Body of pancreas (tissue), 4 donors: ENCODE measurements around the gene DUSP14.

ENCODE experiments used
- CTCF ChIP-seq, 7 experiments: fragments of 450-650 bp in 4 of 7; fragments of 200-600 bp in 3 of 7; sonication (generic) in 3 of 7; IDR thresholded peaks; one replicate each; pipeline ENCODE4 v1.5.1; 2016 to 2019; ENCODE audit warnings: antibody characterized with exemption in 7 of 7
- POLR2A ChIP-seq, 3 donors: fragments of 450-650 bp; IDR thresholded peaks; one replicate each; pipeline ENCODE4 v1.6.1; 2016; ENCODE audit warnings: antibody characterized with exemption in 3 of 3, mild to moderate bottlenecking in 2 of 3

GRCh38 chr17:37517881-37518280, 28.2 kb downstream of the DUSP14 start:
- TF ChIP-seq CTCF (IDR thresholded peaks at IDR 0.05): no peak
- TF ChIP-seq POLR2A (IDR thresholded peaks at IDR 0.05): no peak
